GM21723 (cell line): Measurements from ENCODE around the gene TXN2.
A peak's percentile ranks its signal among the peaks of the same experiment; 100 is the strongest.

Experiments
- ATAC-seq: cut with Tn5 transposase; IDR thresholded peaks from one replicate; pipeline ENCODE4 v1.9.1; 2021; ENCODE audit warnings: mild to moderate bottlenecking, moderate library complexity; ENCODE audit not compliant: unreplicated experiment

TXN2 gene

GRCh38 chr22:36486619-36487384 lies 5.4 kb upstream of the TXN2 start:
- ATAC-seq = no peak

GRCh38 chr22:36480941-36481392 lies 473 bp downstream of the TXN2 start:
- no peak for ATAC-seq

- ATAC-seq = no peak
Measured at GRCh38 chr22:36478966-36479365, 2.5 kb downstream of the TXN2 start.

GRCh38 chr22:36475341-36475740 lies 6.1 kb downstream of the TXN2 start:
- no peak for ATAC-seq

- no peak for ATAC-seq
Measured at GRCh38 chr22:36472689-36473088, 8.8 kb downstream of the TXN2 start.

GRCh38 chr22:36471341-36471821 lies 10.1 kb downstream of the TXN2 start:
- no peak for ATAC-seq

- no peak for ATAC-seq
Measured at GRCh38 chr22:36470994-36471331, 10.5 kb downstream of the TXN2 start.

- peak; percentile 51 for ATAC-seq
Measured at GRCh38 chr22:36470162-36470993, 11.1 kb downstream of the TXN2 start.

- ATAC-seq = no peak
Measured at GRCh38 chr22:36469094-36469710, 12.2 kb downstream of the TXN2 start.

- no peak for ATAC-seq
Measured at GRCh38 chr22:36467946-36468345, 13.5 kb downstream of the TXN2 start.

- no peak for ATAC-seq
Measured at GRCh38 chr22:36467042-36467810, 14.2 kb downstream of the TXN2 start.

- no peak for ATAC-seq
Measured at GRCh38 chr22:36466258-36466657, 15.2 kb downstream of the TXN2 start.

- ATAC-seq = no peak
Measured at GRCh38 chr22:36465232-36466021, 16.0 kb downstream of the TXN2 start.

- no peak for ATAC-seq
Measured at GRCh38 chr22:36464715-36465231, 16.7 kb downstream of the TXN2 start.

GRCh38 chr22:36463783-36464184 lies 17.7 kb downstream of the TXN2 start:
- no peak for ATAC-seq

- ATAC-seq = no peak
Measured at GRCh38 chr22:36461665-36462649, 19.5 kb downstream of the TXN2 start.

GRCh38 chr22:36460202-36460601 lies 21.2 kb downstream of the TXN2 start:
- ATAC-seq = no peak

- ATAC-seq = no peak
Measured at GRCh38 chr22:36457688-36458450, 23.6 kb downstream of the TXN2 start.
